HFF-Myc (cell line): ENCODE results near the gene GJD3.

Experiments used
- DNase-seq: peaks from one replicate; pipeline ENCODE4 v3.0.0-alpha.2; 2011; ENCODE audit warnings: low read depth; ENCODE audit errors: extremely low read depth
- H3K4me3 ChIP-seq: replicated peaks from 2 replicates; pipeline ENCODE4 v1.5.1; 2011; ENCODE audit warnings: low read depth, mild to moderate bottlenecking, control low read depth, low read length
- CTCF ChIP-seq: IDR thresholded peaks from 2 replicates; pipeline ENCODE4 v1.5.1; 2012; ENCODE audit warnings: mild to moderate bottlenecking, low read depth, low read length, control low read depth; ENCODE audit errors: missing control alignments

The GJD3 gene

GRCh38 chr17:40327735-40328385, 36.7 kb downstream of the GJD3 start:
- H3K4me3 ChIP-seq = no peak overlapping the region
- no peak for TF ChIP-seq CTCF
- no peak for DNase-seq

GRCh38 chr17:40327244-40327729, 37.2 kb downstream of the GJD3 start:
- DNase-seq = no peak
- no peak for TF ChIP-seq CTCF
- no peak overlapping the region for H3K4me3 ChIP-seq

GRCh38 chr17:40326832-40327199, 37.7 kb downstream of the GJD3 start:
- H3K4me3 ChIP-seq = no peak overlapping the region
- no peak for DNase-seq
- TF ChIP-seq CTCF = no peak

- no peak for DNase-seq
- TF ChIP-seq CTCF = no peak
- H3K4me3 ChIP-seq = no peak overlapping the region
These were observed 38.3 kb downstream of the GJD3 start for GRCh38 chr17:40326014-40326831.

- TF ChIP-seq CTCF = no peak
- no peak overlapping the region for H3K4me3 ChIP-seq
- no peak for DNase-seq
These were observed 39.2 kb downstream of the GJD3 start for GRCh38 chr17:40325156-40326013.
